Activated CD8-positive, alpha-beta memory T cell treated with anti-CD3 and anti-CD28 coated beads for 48 hours (primary cell): Measurements from ENCODE around the gene ZBTB20.

Source experiments
- DNase-seq, 3 experiments: peaks; one replicate each; pipeline ENCODE4 v3.0.0-alpha.2; 2020; ENCODE audit warnings: low read depth in 2 of 3, low spot score in 2 of 3

The ZBTB20 gene

DNA sequence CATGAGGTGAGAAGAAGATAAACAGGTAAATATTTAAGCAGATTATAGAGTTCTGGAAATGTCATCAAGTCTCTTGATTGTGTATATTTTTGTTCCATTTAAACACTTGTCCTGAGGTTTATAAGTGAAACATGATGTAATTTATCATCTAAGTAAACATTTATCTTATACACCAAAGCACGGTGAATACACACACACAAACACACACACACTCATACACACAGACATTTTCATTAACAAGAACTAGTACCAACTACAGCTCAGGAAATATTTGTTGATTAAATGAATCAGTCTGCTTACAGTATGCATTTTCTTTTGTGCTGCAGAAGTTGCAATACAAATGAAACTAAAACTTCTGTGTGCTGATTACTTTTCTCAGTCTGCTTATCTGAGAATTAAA lies 357.3 kb downstream of the ZBTB20 start:
- DNase-seq: no peak

DNA sequence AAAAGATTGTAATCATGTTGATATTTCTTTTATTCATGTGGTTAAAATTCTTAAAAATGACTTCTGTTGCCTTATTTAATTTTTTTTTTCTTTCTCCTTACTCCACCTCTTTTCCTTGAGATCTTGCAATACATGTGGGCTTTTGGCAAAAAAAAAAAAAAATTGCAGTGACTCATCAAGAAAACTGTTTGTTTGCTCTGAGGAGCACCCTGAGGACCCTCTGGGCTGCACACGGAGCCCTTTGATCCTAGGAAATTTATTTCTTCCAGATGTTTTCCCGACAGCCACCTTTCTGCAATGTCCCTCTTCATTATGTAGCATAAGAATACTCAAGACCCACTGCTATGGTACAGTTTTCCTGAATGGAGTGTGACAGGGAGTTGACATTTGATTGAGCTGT lies 371.7 kb downstream of the ZBTB20 start:
- no peak for DNase-seq

DNA sequence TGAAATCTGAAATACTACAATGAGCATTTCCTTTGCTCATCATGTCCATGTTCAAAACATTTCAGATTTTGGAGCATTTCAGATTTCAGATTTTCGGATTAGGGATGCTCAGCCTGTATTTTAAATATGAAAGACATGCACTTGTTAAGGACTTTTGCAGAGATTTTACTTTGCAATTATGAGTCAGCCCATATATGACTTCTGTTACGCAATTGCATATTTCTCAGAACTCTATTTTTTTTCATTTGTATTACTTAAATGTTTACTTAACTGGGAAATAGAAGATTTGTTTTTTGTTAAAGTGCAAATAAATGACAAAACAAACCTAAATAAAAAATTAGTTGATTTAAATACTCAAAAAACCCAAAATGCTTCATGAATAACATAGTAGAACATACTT lies 376.2 kb downstream of the ZBTB20 start:
- DNase-seq: no peak

DNA sequence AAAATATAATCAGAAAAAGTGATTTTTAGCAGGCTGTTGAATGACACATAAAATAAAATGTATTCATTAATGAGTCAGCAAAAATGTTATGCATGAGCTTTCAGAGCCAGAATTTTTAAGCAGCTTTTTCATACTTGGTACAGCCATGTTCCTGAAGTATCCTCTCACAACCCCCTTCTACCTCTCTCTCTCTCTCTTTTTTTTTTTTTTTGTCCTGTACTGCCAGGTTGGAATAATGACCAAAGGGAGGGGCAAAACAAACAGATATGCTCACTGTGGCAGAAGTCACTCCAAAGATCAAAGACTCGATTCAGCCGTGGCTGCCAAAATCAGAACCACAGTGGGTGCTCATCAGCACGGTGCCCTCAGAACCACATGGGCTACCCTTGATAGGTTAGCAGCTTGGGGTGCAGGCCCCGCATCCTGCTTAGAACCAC lies 383.0 kb downstream of the ZBTB20 start:
- no peak for DNase-seq

DNA sequence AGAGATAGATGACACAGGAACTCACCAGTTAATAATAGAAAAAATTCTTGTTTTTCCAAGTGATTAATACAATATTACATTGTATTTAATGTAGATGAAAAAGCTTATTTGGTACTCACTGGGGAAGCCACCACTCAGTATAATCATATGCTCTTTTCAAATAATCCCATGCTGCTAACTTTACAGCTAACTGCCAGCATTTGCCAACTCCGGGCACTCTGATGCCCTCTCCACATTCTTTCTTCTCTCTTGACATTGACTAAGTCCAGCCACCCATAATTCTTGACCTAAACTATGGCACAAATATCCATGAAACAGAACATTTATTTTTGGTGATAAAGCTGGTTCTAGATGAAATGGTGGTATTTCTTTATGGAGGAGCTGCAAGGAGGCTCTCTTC lies 384.9 kb downstream of the ZBTB20 start:
- DNase-seq: no peak

DNA sequence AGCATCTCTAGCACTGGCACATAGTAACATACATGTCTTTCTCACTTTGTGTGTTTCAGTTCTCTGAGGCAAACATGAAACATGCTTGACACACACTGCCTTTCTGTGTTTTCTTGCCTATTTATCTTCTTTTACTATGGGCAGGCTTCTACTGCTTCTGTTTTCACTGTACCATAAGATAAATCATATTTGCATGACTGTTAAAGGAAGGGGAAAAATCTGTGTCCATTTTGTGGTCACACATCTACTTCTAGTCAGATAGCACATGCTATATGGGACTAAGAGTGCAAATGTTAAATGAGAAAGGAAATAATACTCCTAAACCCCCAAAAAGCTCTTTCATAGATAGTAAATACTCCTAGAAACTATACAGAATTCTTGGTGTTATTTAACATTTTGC lies 386.4 kb downstream of the ZBTB20 start:
- DNase-seq: no peak

DNA sequence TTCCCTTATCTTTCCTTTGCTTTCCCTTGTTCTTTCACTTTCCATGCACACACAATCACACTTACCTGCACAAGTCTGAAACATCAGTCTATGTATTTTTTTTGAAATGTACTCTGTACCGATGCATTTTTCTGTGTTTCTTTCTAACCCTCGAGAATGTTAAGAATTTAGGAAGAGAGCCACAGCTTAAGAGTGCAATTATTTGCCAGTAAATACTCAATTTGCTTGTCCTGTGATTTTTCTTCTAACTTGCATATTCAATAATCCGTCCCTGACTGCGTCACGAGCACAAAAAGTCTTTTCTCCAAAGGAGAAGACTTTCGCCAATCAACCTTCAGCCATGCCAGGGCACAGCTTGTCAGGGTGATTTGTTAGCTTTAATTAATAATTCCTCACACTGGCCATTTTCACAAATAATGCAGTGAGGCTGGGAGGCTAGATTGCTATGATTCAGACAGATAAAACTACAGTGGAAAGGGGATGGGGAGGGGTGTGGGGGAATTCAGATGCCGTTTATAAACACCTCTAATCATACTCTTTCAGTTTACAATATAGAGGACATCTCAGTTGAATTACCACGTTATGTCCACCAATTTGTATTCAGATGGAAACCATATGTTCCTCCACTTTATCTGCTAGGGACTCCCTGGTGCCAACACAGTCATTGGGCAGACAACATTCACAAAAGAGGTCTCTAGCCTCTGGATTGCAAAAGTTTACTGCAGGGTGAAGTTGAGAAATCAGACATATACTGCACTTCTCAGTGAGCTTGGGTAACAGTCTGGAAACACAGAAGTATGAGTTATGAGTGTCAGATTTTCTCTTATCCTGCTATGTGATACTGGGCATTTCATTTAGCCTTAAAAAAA lies 388.0 kb downstream of the ZBTB20 start:
- DNase-seq: no peak

DNA sequence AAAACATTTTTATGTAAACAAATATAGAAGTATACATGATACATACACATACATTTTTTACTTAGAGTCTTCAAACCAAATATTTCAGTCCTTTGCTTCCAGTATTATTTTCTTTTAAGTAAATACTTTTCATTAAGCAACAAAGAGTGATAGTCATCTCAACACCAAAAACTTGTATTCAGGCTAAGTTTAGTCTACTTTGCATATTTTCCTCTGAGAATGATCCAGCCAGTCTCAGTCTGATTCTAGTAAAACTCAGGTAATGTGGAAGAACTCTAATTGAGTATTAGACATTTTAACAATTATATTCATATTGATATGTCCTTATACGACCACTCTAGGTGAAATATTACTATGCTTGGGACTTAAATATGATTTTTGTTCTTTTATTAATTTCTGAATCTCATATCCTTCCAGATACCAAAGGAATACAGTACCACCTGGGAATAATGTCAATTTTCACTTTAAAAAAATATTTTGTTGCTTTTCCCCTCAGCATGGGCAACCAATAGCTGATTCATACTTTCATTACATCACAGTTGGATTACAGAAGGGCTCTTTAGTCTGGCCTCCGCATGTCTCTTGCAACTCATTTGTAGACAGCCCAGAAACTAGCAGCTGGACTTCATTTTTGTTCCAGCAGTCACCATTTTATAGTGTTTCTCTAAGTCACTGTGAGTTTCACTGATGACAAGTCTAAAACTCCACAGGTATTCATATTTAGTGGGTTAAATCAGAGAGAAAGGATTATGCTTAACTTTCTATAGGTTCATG lies 390.4 kb downstream of the ZBTB20 start:
- no peak for DNase-seq

DNA sequence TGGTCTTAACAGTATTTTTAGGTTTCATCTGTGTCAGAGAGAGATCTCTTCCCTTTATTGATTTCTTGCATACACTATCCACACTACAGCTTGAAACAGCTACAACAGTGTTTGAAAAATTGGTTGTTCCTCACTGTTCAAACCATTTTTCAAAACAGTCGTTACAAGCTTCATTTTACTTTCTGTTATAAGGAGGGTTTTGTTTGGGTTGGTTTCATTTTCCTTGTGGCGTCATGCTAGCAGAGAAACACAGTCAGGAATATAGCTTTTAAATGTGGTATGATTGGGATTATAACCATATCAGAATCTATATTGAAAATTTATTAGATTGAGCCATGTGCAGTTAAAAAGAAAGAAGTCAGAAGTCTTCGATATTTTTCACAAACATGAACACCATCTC lies 400.6 kb downstream of the ZBTB20 start:
- DNase-seq: no peak

DNA sequence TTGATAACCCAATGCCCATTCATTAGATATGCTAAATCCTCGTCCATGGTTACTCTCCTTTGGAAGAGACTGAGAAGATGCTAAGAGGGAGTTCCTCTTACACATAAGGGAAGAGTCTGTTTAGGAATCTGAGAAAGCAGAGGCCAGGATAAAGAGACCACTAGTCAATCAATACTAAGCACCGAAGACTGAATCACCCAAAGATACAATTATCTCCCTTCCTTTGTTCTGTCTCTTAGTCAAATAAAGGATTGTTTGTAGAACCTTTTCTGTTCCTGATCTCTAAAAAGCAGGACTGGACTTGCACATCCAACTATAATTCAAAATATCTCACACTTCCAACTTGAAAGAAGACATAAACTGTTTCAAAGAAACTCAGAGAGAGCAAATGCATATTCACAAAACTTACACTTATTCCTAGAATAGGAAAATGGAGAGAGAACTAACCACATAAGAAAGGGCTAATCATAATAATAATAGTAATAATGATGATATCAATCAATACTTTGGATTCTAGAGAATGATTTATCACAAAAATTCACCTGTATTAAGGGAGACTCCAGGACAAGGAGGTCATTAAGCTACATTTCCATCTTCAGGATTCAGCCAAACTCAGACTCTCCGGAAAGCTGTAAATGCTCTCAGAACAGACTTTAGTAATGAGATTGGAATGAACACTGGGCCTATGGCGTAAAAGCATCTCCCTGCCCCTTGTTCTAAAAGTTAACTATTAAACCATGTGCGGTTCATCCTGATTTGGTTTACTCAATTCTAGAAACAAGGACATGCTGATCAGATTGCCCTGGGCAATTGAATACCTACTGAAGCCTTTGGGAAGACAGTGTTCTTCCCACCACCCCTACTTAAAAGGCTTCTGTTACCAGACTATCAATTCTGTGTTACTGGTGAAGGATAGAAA lies 401.5 kb downstream of the ZBTB20 start:
- DNase-seq: no peak

DNA sequence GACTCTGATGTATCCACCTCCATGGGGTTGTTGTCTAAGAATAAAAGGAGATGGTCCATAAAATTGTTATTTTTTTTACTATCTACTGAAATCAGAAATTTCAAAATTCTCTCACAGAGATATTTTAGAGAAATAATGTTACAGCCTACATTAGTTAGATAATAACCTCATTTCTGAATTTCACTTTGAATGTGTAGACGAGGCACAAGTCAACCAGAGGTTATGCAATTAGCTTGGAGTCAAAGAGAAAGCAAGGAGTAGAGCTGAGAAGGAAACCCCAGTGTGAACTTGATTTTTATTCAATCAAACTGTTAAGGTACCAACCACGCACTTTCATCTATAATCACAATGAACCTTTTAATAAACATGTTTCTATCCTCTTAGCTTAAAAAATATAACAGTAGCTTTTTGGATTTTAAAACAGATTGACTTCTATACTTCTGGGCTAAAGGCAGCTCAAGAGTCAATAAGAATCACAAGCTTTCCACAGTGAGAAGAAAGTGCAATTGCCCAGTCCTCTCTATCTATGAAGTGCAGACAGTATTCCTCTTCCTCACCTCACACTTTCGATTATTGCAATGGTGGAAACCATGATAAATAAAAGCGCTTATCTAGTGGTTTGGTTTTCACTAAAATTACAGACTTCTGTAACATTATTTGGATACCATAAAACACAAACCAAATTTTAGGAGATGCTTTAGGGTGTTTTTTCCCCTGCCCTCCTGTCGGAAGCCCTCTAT lies 403.2 kb downstream of the ZBTB20 start:
- no peak for DNase-seq

DNA sequence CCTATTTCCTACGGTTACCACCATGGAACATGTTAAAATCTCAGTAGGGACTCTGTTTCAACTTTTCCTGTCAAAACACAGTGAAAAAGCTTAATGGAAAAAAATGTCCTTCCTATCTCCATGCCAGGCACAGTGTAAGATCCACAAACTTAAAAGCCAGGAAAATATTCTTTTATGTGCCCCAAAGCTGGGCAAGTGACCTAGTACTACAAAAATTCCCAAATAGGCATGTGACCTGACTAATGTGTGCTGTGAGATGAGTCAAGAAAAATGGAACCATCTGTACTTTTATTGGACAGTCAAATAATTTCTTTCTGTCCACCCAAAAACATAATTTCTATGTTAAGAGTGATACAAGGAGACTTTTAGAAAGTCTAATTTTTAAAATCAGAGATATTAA lies 406.0 kb downstream of the ZBTB20 start:
- DNase-seq: no peak

DNA sequence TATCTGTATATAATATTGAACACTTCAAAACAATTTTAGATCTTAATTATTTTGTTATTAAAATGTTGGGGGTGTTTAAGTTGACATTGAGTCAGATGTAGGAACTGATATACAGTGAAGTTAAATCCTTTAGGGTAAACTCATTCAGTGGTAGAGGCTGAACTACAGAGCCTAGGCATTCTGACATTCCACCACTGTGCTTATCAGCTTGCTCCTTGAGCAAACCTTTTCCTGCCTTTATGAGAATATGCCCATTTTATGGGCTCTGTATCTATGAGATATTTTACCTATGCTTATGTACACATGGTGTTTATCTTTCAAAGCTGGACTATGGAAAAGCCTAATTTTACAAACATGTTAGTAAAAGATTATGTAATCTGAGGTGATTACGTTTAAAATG lies 407.5 kb downstream of the ZBTB20 start:
- no peak for DNase-seq

DNA sequence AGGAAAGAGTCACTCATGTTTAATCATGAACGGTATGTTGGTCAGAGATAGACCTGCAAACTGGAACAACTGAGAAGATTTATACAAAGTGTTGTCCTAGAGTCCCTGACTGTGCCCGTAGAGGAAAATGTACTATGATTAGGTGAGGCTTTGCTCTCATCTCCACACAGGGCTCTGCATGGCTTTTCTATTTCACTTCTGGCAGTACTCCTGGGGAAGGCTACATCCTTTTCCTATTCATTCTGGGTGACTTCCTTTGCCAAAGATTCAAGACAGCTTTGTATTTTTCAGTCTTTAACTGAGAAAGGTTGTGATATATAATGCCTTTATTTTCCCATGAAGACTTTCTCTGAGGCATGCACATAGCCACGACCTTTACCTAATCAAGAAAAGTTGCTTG lies 414.7 kb downstream of the ZBTB20 start:
- DNase-seq: no peak

DNA sequence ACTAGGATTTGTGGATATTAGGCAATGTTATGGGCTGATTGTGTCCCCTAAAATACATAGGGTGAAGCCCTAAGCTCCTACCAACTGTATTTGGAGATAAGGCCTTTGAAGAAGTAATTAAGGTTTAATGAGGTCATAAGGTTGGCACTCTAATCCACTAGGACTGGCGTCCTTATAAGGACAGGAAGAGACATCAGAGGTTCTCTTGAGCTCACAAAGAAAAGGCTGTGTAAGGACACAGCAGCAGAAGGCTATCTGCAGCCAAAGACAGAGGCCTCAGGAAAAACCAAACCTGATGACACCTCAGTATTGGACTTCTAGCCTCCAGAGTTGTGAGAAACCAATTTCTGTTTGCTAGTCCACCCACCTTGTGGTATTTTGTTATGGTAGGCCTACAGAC lies 416.7 kb downstream of the ZBTB20 start:
- DNase-seq: no peak

DNA sequence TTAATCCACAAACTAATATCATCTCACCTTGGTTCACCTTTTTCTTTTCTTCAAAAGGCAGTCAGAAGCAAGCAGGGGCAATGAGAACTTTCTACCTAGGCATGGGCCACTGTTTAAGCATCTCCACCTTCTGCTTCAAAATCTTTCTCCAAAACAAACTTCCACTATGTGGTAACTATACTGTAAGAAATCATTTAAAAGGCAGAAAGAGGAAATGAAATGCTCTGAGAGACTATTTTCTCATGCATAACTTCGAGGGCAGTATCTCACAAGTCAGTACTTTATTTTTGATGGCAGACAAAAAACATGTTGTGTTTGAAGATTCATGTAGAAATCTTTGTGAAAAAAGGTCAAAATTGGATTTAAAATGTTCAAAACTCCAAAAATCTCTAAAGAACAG lies 419.7 kb downstream of the ZBTB20 start:
- DNase-seq: no peak

DNA sequence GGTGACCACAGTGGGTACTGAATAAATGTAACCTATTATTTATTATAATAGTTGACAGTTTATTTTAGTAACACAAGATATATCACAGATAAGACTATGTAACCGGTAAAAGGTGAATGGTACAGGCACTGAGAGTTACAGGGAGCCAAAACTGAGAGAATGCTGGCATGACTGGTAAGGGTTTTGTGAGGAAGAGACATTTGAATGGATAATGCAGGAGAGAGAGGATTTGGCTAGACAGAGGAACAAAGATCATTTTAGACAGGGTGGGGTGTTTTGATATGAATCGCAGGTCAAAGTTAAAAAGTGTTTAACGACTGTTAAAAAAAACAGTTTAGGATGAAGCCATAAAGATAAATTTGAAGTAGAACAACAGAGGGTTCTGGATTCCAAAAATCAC lies 421.1 kb downstream of the ZBTB20 start:
- DNase-seq: no peak

DNA sequence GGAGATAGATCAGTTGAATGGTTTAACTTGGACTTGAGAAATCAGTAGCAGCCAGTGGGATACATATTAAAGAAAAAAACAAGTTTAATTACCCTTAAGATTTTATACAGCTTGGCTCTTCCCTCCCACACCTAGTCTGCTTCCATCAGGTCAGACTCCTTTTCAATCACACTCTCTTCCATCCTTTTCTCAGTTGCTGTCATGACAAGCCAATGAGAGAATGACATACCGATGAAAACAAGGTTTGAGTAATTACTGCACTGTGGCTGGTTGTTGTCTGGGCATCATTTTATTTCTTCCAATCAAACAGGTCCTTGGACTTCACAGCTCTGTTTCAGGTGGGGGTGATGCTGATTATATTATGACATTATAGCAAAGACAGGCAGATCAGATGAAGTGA lies 424.6 kb downstream of the ZBTB20 start:
- no peak for DNase-seq

DNA sequence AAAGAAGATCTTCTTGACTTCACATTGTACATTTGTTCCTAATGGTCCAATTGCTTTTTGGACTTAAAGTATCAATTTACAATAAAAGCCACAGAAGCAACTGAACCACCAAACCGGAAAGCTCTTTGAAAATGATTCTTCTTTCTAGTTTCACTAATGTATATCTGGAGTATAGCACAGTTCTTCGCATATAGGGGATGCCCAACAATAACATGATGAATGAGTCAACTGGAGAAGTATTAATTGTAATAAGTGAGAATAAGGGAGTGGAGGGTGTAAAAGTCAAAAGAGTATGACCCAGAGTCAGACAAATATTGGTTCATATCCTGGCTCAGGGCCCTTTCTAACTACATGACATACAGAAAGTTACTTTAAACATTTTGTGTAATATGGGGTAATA lies 425.2 kb downstream of the ZBTB20 start:
- DNase-seq: no peak

DNA sequence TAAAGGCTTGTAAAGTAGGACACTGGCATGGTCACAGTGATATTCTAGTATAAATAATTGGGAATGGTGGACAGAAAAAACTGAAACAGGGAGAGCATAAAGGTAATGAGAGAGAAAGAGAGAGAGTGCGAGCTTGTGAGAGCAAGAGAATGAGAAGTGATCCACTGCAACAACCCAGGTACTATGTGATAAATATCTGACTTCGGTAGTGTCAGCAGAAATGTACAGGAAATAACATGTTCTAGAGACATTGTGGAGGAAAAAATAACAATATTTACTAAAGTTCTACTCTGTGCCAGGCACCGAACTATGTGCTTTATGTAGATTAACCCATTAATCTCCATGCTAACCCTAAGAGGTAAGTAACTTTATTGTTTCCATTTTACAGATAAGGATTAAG lies 425.9 kb downstream of the ZBTB20 start:
- DNase-seq: no peak

DNA sequence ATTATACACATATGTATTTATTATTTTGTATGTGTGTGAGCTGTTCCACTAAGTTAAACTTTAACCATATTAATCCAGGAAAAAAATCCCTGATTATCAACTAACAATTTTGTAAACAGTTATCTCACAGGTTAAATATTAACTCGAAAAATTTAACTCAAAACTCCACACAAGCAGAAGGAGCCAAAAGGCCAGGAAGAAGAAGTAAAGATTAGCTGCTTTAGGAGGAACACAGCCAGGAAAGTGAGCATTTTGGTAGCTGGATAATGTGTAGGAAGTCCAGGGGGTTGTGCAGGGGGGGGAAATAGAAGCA lies 428.2 kb downstream of the ZBTB20 start:
- no peak for DNase-seq
